ENCODE results near the gene ZCCHC17.
A peak's percentile ranks its signal among the peaks of the same experiment; 100 is the strongest.
"Not testable (repeated sequence)": the region's sequence is repeated elsewhere in the genome, so short reads cannot be mapped to it uniquely, and the experiment has no call there.

The ZCCHC17 gene

DNA sequence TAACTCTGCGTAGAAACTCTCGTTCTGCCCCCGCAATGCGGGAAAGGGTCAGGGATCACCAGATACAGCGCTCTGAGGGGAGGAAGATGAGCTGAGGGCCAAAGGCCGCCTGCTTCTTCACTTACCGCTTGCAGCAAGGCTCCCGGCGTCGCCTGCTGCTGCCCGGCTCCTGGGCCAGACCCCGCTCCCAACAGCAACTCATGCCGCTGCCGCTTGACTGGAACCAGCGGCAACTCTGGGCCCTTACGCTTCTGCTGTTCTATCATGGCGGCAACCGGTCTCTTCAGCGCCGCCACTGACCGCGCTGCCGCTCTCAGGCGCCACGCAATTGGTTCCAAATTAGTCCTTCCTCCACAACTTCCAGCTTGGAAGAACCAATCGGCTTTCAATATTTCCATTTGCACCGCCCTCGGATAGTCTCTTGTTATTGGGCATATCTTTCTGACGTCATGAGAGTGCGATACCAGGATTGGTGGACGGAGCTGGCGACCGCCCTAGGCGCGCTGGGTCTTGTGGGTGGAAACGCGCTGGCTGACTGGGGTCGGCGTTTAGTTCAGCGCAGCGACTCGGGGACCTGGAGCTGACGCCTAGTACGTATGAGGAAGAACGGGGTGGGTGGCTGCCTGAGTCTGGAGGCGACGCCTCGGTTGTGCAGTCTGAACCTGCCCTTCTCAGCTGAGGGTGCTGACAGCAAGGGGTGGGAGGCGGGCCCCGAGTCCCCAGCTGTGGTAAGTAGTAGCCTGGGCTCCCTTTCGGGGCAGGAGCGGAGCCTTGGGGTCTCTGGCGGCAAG lies at the start of gene ZCCHC17, which contains the start of gene SNRNP40:
Gene ZCCHC17 (plus strand): TSS at position 547 of the 791 bp plus-strand sequence. CDS start 13,067 bp downstream, outside the sequence.
Gene SNRNP40 (minus strand): TSS at position 303 of the 791 bp plus-strand sequence. CDS start 37 bp downstream, at position 266.
- peak; percentile 99 for DNase-seq (ENCODE audit: extremely low spot score, insufficient read length, low read depth)
- FAIRE-seq, result peak; percentile 99

- FAIRE-seq (no peak), DNase-seq (ENCODE audit: extremely low spot score, insufficient read length, low read depth) (no peak)
These were observed 48.6 kb upstream of the ZCCHC17 start for GRCh38 chr1:31248276-31248675.

DNA sequence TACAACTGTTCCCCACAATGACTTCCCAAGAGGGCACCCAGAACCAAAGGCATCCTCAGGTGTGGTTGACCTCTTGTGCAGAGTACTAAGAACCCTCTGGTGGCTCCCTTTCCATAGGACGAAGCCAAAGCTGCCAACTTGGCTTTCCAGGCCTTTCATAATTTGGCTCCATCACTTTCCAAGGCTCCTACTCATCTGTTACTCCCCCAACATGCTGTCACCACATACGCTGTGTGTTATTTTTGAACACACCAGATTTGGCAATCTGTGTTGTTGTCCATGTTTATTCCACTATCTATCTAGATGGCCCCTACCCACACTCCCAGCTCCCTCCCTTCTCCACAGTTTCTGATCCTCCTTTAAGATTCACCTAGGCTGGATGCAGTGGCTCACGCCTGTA lies 47.0 kb upstream of the ZCCHC17 start:
- no peak for FAIRE-seq
- no peak for DNase-seq (ENCODE audit: extremely low spot score, insufficient read length, low read depth)

- no peak for FAIRE-seq
These were observed 39.6 kb upstream of the ZCCHC17 start for GRCh38 chr1:31257213-31257612.

GRCh38 chr1:31258581-31258980 lies 38.3 kb upstream of the ZCCHC17 start:
- no peak for DNase-seq (ENCODE audit: extremely low spot score, insufficient read length, low read depth)
- no peak for FAIRE-seq

More at GRCh38 chr1:31257213-31257612, 39.6 kb upstream of the ZCCHC17 start:
- DNase-seq (ENCODE audit: extremely low spot score, insufficient read length, low read depth), result no peak

DNA sequence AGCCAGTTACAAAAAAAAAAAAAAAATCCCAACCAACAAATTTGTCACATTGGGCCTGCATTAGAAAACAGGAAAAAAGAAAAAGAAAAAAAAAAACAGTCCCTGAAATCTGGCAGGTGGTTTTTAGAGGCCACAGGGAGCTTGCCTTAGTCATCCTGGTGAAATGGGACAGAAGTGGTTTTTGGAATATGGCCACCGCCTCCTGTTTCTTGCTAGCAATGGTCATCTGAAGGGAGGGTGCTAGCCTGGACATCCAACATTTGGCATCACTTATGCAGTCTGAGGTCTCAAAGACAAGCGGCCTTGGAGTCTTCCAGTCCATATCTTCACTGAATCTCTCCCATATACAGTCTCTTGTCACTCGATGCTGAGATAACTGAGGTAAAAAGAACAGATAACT lies 37.1 kb upstream of the ZCCHC17 start:
- DNase-seq (ENCODE audit: extremely low spot score, insufficient read length, low read depth), result no peak
- no peak for FAIRE-seq

DNA sequence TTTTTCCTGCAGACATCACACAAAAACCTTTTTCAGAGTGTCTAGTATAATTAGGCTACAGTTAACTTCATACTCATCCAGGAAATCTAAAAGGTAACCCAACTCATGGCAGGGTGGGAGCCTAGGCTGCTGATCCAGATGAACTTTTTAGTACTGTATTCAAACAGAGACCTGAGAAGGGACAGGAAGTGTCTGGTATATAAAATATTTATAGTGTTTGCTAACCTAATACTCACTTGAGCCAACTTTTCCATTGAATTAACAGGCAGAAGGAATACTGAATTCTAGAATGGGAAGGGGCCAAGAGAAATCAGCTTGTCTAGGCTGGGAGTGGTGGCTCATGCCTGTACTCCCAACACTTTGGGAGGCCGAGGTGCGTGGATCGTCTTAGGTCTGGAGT lies 34.9 kb upstream of the ZCCHC17 start:
- DNase-seq (ENCODE audit: extremely low spot score, insufficient read length, low read depth), result no peak
- FAIRE-seq, result no peak

DNA sequence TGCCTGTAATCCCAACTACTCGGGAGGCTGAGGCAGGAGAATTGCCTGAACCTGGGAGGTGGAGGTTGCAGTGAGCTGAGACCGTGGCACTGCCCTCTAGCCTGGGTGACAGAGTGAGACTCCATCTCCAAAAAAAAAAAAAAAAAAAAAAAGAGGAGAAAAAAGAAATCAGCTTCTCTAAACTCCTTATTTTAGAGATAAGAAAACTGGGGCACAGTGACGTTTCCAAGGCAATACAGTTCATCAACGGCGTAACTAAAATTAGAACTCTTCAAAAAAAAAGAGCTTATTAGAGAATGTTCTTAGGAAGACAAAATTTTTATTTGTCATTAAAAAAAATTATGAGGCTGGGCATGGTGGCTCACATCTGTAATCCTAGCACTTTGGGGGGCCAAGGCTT lies 34.4 kb upstream of the ZCCHC17 start:
- not testable (repeated sequence) for FAIRE-seq; DNase-seq (ENCODE audit: extremely low spot score, insufficient read length, low read depth)

GRCh38 chr1:31263408-31263807 lies 33.4 kb upstream of the ZCCHC17 start:
- DNase-seq (ENCODE audit: extremely low spot score, insufficient read length, low read depth) (no peak), FAIRE-seq (no peak)

DNA sequence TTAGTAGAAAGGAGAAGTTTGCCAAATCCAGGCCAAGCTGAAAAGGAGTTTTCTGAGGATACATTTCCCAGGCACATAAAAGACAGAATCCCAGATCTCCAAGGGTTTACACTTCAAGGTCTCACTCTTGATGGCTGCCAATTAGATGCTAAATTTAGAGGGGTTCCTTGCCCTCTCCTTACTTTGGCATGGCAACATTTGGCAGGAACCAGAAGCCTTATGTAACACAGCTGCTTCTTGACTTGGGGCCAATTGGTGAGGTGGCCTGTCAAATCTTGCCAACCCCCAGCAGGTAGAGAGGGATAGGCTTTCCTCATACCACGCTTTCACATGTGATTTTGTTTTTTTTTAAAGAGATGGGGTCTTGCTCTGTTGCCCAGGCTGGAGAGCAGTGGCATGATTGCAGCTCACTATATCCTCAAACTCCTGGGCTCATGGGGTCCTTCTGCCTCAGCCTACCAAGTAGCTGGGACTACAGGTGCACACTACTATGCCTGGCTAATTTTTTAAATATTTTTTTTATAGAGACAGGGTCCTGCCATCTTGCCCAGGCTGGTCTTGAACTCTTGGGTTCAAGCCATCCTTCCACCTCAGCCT lies 31.9 kb upstream of the ZCCHC17 start:
- DNase-seq (ENCODE audit: extremely low spot score, insufficient read length, low read depth), result no peak
- no peak for FAIRE-seq

DNA sequence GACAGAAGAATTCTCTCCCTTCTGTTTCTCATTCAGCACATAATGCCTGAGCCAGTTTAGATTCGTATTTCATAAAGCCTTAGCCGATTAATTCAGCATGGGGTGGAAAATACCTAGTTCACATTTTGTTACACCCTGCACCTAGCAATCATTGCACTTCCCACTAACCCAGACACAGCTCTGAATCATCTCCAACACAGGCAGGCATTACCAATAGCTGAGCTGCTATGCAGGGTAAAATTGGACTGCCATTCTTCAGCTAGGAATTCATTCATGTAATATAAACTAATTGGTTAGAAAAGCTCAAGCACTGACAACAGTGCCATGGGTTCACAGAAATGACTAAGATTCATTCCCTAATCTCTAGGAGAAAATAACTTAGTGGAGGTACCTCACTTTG lies 30.3 kb upstream of the ZCCHC17 start:
- no peak for FAIRE-seq
- no peak for DNase-seq (ENCODE audit: extremely low spot score, insufficient read length, low read depth)

DNA sequence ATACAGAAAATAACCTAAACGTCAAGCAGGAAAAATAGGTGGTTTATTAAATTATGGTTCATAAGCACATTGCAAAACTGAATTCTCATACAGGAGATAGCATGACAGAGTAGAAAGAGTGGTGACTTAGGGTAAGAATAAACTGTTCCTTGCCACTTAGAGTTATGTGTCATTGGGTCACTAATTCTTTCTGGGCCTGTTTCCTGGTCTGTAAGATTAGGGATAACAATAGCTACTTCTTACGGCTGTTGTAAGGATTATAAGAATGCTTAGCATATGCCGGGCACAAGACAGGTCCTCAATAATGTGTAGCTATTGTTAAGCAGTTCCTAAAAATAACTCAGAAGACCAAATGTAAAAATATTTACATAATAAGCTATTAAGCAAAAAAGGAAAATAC lies 24.5 kb upstream of the ZCCHC17 start:
- no peak for FAIRE-seq
- DNase-seq (ENCODE audit: extremely low spot score, insufficient read length, low read depth), result no peak

GRCh38 chr1:31273619-31274018 lies 23.2 kb upstream of the ZCCHC17 start:
- DNase-seq (ENCODE audit: extremely low spot score, insufficient read length, low read depth) (no peak), FAIRE-seq (no peak)

GRCh38 chr1:31282426-31282825 lies 14.4 kb upstream of the ZCCHC17 start:
- not testable (repeated sequence) for FAIRE-seq; DNase-seq (ENCODE audit: extremely low spot score, insufficient read length, low read depth)

- FAIRE-seq; DNase-seq (ENCODE audit: extremely low spot score, insufficient read length, low read depth): not testable (repeated sequence)
These were observed 9.0 kb upstream of the ZCCHC17 start for GRCh38 chr1:31287791-31288190.

DNA sequence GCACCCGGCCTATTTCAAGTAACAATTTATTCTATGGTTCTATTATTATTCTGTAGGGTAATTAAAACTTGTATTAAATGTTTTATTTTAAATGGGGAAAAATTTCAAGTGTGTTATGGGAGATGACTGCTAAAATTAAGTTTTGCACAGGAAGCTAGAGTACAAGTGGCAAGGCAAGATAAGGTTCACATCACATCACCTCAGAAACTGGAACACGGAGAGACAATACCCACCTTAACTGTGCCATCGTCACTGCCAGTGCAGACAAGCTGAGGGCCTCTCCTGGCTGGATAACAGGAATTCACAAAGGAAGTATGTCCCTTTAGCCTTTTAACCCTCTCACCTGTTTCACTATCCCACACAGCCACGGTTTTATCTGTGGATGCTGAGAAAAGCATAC lies 7.8 kb upstream of the ZCCHC17 start:
- DNase-seq (ENCODE audit: extremely low spot score, insufficient read length, low read depth), result no peak
- FAIRE-seq, result no peak

GRCh38 chr1:31295874-31296485 lies 852 bp upstream of the ZCCHC17 start:
- FAIRE-seq, result no peak
- no peak for DNase-seq (ENCODE audit: extremely low spot score, insufficient read length, low read depth)

GRCh38 chr1:31297277-31298247 lies 730 bp downstream of the ZCCHC17 start:
- DNase-seq (ENCODE audit: extremely low spot score, insufficient read length, low read depth) (no peak), FAIRE-seq (no peak)

- DNase-seq (ENCODE audit: extremely low spot score, insufficient read length, low read depth) (no peak), FAIRE-seq (no peak)
These were observed 2.5 kb downstream of the ZCCHC17 start for GRCh38 chr1:31299365-31299764.

DNA sequence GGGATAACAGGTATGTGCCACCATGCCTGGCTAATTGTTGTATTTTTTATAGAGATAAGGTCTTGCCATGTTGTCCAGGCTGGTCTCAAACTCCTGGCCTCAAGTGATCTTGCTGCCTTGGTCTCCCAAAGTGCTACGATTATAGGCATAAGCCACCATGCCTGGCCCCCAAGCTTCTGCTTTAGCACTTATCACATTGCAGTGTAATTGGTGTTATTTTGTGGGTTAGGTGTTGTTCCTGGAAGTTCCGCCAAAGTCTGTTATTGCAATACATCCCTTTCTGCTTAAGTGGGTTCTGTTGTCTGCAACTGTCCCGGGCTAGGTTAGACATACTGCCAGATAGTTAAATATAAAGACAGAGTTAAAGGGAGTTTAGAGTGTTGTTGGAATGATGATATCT lies 3.4 kb downstream of the ZCCHC17 start:
- FAIRE-seq (no peak), DNase-seq (ENCODE audit: extremely low spot score, insufficient read length, low read depth) (no peak)

Data from GM18507 (cell line).